Raji (cell line): Measurements from ENCODE around the gene AGR2.

Source experiments
- POLR2A ChIP-seq: IDR thresholded peaks from 2 replicates; pipeline ENCODE4 v1.6.1; 2011; ENCODE audit warnings: low read depth, low read length, control low read depth; ENCODE audit not compliant: insufficient read depth

AGR2 gene

GRCh38 chr7:16791905-16792698 is 12.7 kb downstream of the AGR2 start:
- TF ChIP-seq POLR2A = no peak

- no peak for TF ChIP-seq POLR2A
Measured at GRCh38 chr7:16791071-16791470, 13.7 kb downstream of the AGR2 start.

- TF ChIP-seq POLR2A = no peak
Measured at GRCh38 chr7:16787127-16787526, 17.7 kb downstream of the AGR2 start.

- no peak for TF ChIP-seq POLR2A
Measured at GRCh38 chr7:16786257-16786656, 18.5 kb downstream of the AGR2 start.

GRCh38 chr7:16785846-16786245 is 19.0 kb downstream of the AGR2 start:
- TF ChIP-seq POLR2A = no peak

- no peak for TF ChIP-seq POLR2A
Measured at GRCh38 chr7:16785321-16785720, 19.5 kb downstream of the AGR2 start.

- TF ChIP-seq POLR2A = no peak
Measured at GRCh38 chr7:16780596-16780995, 24.2 kb downstream of the AGR2 start.

- TF ChIP-seq POLR2A = no peak
Measured at GRCh38 chr7:16779051-16779450, 25.7 kb downstream of the AGR2 start.

DNA sequence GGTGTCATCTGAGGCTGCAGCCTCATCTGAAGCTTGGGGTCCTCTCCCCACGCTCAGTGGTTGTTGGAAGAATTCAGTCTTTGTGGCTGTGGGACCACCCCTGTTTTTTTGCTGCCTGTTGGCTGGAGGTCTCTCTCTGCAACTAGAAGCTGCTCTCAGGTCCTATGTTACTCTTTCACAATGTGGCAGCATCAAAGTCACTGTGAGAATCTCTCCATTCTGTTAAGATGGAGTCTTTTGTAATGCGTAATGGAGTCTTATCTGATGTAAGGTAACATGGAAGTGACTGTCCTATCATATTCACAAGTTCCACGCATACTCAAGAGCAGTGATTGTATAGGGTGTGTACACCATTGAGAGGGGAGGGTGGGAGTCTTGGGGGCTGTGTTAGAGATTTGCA is 26.3 kb downstream of the AGR2 start:
- no peak for TF ChIP-seq POLR2A

DNA sequence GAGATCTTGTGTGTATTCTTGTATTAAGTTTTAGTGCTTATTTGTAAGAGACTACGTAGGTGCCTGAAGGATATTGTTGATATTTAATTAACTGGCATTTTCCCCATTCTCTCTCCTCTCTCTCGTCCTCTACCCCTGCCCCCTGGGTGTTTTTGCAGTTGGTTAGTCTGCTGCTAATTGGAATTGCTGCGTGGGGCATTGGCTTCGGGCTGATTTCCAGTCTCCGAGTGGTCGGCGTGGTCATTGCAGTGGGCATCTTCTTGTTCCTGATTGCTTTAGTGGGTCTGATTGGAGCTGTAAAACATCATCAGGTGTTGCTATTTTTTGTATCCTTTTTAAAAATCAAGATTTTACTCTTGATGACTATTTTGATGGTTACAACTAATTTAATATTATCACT is 28.7 kb downstream of the AGR2 start:
- TF ChIP-seq POLR2A = no peak

DNA sequence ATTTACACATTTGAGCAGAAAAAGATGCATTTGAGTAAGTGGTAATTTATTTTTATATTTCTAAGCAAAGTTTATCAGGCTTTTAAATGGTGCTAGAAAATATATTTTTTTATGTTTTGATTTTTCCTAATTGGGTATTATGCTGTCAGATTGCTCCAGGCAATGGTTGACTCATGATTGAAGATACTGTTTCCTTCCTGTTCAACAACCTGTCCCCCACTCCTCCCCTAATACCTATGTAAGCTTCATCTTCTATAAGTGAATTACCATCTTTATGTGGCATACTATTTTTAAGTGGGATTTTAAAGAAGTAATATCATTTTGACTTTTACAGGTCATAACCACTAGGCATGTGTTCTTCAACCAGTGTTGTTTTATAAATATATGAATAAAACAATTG is 29.8 kb downstream of the AGR2 start:
- TF ChIP-seq POLR2A = no peak

- TF ChIP-seq POLR2A = no peak
Measured at GRCh38 chr7:16774294-16774693, 30.5 kb downstream of the AGR2 start.

DNA sequence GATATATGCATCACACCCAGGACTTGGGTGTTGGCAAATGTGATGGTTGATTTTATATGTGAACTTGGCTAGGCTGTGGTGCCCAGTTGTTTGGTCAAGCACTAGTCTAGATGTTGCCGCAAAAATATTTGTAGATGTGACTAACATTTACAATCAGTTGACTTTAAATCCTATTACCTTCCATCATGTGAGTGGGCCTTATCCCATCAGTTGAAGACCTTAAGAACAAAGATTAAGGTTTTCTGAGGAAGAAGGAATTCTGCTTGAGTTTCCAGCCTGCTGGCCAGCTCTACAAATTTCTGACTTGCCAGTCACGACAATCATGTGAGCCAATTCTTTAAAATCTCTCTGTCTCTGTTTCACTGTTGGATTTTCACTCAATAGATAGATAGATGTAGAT is 30.9 kb downstream of the AGR2 start:
- TF ChIP-seq POLR2A = no peak

- TF ChIP-seq POLR2A = no peak
Measured at GRCh38 chr7:16773326-16773725, 31.5 kb downstream of the AGR2 start.

DNA sequence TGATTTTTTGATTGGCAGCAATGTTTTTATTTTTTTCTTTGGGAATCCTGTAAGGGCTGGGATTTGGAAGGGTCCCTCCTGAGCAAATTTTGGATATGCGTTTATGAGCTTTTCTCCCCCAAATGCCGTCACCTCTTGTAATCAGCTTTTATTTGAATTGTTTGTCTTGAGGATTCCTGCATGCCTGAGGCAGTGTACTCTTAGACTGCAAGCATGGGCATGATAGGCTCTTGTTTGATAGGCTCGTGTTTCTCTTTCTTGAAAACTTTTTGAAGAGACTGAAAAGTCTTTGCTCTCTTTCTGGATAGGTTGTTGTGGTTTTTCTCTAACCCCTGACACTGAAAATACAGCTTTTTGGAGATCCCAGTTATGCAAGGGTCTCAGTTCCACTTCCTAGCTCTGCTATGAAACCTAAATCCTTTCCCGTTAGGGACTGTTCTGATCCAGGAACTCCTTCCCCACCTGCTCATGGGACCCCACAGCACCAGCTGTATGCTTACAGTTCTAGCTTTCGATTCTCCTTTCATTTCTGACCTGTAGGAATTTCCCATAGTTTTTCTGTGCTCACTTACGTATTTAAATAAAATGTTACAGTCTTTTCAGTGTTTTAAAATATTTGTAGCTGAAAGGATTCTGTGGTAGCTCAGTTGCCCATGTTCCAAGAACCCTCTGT is 34.0 kb downstream of the AGR2 start:
- no peak for TF ChIP-seq POLR2A

- TF ChIP-seq POLR2A = no peak
Measured at GRCh38 chr7:16765436-16765859, 39.4 kb downstream of the AGR2 start.
